ENCODE data around the gene TSHB.

DNA sequence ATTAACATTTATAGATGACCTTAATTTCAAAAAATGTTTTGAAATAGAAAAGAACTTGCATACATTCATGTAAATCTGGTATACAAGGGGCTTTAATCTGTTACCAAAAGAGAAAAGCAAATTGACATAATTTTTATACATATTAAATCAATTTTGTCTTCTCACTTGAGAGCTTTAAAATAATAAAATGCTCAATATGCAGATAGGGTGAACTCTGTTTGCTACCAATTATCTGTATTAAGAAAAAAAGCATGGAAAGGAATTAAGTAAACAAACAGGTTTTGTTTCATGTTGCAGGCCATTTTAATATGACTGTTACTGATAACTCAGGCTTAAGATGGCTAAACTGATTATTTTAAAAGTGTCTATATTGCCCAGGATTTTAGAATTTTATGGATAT lies 6.0 kb upstream of the TSHB start:
- TF ChIP-seq, protein P1, sequence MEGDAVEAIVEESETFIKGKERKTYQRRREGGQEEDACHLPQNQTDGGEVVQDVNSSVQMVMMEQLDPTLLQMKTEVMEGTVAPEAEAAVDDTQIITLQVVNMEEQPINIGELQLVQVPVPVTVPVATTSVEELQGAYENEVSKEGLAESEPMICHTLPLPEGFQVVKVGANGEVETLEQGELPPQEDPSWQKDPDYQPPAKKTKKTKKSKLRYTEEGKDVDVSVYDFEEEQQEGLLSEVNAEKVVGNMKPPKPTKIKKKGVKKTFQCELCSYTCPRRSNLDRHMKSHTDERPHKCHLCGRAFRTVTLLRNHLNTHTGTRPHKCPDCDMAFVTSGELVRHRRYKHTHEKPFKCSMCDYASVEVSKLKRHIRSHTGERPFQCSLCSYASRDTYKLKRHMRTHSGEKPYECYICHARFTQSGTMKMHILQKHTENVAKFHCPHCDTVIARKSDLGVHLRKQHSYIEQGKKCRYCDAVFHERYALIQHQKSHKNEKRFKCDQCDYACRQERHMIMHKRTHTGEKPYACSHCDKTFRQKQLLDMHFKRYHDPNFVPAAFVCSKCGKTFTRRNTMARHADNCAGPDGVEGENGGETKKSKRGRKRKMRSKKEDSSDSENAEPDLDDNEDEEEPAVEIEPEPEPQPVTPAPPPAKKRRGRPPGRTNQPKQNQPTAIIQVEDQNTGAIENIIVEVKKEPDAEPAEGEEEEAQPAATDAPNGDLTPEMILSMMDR (IDR thresholded peaks at IDR 0.05 in 4 of 5, conservative IDR thresholded peaks at IDR 0.05 in 1 of 5): no peak
- no peak for TF ChIP-seq POLR2A (IDR thresholded peaks at IDR 0.05)

All from gastrocnemius medialis (tissue), 4 donors.